Measurements from ENCODE around the gene PDPK1. TPM values are rescaled to one million over a fixed set of nuclear protein-coding genes. Genes with fewer than 3 reads are reported as not detected.

Gene PDPK1
- total RNA-seq, 1 donor from 2014 or later, result 40.8 TPM

DNA sequence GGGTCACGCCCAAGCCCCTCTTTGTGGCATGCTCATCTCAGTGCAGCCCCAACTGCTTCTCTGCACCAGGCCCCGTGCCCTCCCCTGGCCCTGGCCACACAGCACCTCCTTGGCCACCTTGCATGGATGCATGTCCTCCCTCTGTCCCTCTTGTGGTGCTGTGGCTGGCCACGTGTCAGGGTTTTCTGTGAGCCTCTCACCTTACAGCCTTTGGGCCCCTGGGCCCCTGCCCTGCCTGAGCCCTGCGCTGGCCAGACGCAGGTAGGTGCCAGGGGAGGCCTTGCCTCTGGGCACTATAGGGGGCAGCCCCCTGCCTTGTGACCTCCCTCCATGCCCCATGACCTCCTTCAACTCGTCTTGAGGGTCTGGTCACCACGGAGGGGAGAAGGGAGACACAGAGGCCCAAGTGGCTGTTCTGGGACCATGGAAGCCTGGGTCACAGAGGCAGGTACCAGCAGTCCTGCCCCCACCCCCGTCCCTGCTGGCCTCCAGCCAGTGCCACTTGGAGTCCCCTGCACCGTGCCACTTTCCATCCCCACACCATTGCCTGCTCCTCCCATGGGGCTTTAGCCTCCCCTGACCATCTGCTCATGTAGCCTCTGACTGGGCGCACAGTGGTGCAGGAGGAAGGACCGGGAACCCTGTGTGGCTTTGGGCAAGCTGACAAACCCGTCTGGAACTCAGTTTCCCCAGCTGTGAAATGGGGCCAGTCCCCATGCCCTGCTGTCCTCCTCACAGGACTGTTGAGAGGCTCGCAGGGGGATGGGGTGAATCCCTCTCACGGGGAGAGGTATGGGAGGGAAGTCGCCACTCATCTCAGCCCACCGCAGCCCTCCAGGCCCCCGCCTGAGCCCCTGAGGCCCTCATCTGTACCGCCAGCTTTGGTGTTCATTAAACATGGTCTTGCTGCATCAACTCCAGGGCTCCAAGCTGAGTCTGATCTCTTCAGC is 35.6 kb upstream of the PDPK1 start:
- no peak for DNase-seq (ENCODE audit: extremely low spot score, unreplicated experiment)
- H3K9me3 Mint-ChIP-seq, result no peaks in the 10 kb centered on the region
- H3K36me3 Mint-ChIP-seq, result no peaks in the 10 kb centered on the region
- H3K27ac Mint-ChIP-seq, result peak overlapping the region; percentile 69
- H3K4me1 Mint-ChIP-seq (ENCODE audit: unreplicated experiment), result peaks cover 11% of the 10 kb centered on the region
- TF ChIP-seq, protein P1, sequence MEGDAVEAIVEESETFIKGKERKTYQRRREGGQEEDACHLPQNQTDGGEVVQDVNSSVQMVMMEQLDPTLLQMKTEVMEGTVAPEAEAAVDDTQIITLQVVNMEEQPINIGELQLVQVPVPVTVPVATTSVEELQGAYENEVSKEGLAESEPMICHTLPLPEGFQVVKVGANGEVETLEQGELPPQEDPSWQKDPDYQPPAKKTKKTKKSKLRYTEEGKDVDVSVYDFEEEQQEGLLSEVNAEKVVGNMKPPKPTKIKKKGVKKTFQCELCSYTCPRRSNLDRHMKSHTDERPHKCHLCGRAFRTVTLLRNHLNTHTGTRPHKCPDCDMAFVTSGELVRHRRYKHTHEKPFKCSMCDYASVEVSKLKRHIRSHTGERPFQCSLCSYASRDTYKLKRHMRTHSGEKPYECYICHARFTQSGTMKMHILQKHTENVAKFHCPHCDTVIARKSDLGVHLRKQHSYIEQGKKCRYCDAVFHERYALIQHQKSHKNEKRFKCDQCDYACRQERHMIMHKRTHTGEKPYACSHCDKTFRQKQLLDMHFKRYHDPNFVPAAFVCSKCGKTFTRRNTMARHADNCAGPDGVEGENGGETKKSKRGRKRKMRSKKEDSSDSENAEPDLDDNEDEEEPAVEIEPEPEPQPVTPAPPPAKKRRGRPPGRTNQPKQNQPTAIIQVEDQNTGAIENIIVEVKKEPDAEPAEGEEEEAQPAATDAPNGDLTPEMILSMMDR (conservative IDR thresholded peaks at IDR 0.05), result no peak
- peak overlapping the region; percentile 52 for H3K4me3 Mint-ChIP-seq
- no peaks in the 10 kb centered on the region for H3K27me3 Mint-ChIP-seq

DNA sequence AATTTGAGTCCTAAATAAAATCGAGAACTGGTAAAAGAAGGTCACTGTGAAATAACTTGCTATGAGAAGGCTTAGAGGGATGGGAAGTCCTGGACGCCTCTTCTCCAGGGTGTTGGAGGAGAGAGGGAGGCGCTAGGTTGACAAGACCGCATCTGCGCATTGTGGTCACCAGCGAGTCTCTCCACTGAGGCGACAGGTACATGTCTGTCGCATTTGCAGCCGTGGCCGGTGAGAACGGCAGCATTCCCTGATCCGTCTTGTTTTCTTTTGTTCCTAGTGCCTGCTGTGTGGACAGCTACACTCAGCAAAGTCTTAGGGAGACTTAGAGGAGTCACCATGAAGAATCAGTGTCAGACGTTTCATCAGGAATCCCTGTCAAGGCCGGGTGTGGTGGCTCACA is 32.1 kb upstream of the PDPK1 start:
- no peaks in the 10 kb centered on the region for H3K36me3 Mint-ChIP-seq
- DNase-seq (ENCODE audit: extremely low spot score, unreplicated experiment), result no peak
- H3K4me1 Mint-ChIP-seq (ENCODE audit: unreplicated experiment), result peaks cover 12% of the 10 kb centered on the region
- H3K27me3 Mint-ChIP-seq, result no peaks in the 10 kb centered on the region
- H3K9me3 Mint-ChIP-seq, result no peaks in the 10 kb centered on the region
- H3K4me3 Mint-ChIP-seq, result no peak overlapping the region
- TF ChIP-seq, protein P1 (conservative IDR thresholded peaks at IDR 0.05), result no peak
- no peak overlapping the region for H3K27ac Mint-ChIP-seq

DNA sequence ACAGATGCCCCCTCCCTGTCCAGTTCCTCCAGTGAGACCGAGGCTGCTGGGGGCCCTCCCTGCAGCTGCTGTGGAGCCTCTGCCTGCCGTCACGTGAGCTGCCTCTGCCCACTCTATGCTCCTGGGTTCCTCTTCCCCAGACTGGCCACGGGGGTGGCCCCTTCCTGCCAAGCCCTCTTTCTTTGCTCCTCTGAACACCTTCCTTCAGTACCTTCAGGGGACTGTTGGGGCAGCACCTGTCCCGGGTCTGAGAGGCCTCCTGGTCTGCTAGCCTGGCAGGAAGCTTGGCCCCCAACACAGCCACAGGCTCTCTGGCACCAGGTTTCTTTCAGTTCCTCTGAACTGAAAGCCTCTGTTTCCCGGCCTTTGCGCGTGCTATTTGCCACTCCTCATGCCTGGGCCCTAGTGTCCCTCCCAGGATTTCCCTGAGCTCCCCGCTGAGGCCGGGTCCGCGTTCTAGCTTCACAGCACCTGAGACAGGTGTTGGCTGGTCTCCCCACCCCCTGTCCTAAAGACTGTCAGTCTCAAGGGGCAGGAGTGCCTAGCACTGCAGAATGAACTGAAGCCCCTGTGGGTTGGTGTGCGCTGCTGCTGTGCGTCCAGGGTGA is 30.7 kb upstream of the PDPK1 start:
- no peaks in the 10 kb centered on the region for H3K9me3 Mint-ChIP-seq
- no peak overlapping the region for H3K27ac Mint-ChIP-seq
- peaks cover 14% of the 10 kb centered on the region for H3K4me1 Mint-ChIP-seq (ENCODE audit: unreplicated experiment)
- no peaks in the 10 kb centered on the region for H3K36me3 Mint-ChIP-seq
- DNase-seq (ENCODE audit: extremely low spot score, unreplicated experiment), result no peak
- TF ChIP-seq, protein P1 (conservative IDR thresholded peaks at IDR 0.05), result no peak
- no peaks in the 10 kb centered on the region for H3K27me3 Mint-ChIP-seq
- no peak overlapping the region for H3K4me3 Mint-ChIP-seq

DNA sequence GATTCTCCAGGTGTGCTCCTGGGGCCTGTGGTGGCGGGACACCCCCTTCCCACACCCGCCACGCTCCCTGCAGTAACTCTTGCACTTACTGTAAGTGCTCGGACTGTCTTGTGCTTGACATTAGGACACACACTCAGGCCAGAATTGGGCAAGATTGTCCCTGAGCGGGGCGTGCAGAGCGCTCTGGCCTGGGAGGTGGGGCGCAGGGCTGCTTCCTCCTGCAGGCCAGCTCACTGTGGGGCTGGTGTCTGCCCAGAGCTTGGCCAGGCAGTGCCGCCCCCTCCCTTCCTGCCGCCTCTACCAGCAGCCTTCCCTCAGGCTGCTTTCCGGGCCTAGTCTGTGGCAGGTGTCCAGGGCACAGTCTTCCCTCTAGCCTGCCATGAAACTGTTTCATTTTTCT is 30.2 kb upstream of the PDPK1 start:
- DNase-seq (ENCODE audit: extremely low spot score, unreplicated experiment), result no peak
- no peaks in the 10 kb centered on the region for H3K27me3 Mint-ChIP-seq
- no peaks in the 10 kb centered on the region for H3K36me3 Mint-ChIP-seq
- peaks cover 17% of the 10 kb centered on the region for H3K4me1 Mint-ChIP-seq (ENCODE audit: unreplicated experiment)
- no peak overlapping the region for H3K4me3 Mint-ChIP-seq
- TF ChIP-seq, protein P1 (conservative IDR thresholded peaks at IDR 0.05), result no peak
- no peaks in the 10 kb centered on the region for H3K9me3 Mint-ChIP-seq
- H3K27ac Mint-ChIP-seq, result no peak overlapping the region

DNA sequence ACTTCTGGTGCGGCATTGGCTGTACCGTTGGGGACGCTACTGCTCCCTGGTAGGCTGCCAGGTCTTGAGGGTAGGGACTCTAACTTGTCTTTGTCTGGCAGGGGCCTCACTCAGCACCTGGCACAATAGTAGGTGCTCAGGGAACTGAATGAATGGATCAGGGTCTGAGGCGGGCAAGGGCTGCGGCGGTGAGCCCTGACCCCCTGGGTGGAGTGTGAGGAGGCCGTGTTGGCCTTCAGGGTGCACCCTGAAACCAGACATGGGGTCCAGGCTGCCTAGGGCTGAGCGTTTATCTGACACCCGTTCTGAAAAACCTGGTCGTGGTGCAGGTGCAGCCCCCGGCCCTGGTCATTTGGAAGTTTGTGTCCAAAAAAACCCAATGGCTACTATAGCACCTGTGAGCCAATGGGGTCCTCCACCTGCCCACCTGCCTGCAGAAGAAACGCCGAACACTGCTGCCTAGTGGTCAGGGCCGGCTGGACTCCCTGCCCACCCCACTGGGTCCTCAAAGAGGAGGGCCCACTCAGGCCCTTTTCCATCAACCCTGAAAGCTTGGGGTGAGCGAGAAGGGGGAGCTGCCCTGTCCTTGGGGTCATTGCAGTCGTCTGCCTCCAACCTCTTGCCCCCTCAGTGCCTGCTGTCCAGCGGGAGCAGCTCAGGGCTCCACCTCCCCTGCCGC is 29.0 kb upstream of the PDPK1 start:
- no peak overlapping the region for H3K27ac Mint-ChIP-seq
- no peaks in the 10 kb centered on the region for H3K27me3 Mint-ChIP-seq
- TF ChIP-seq, protein P1 (conservative IDR thresholded peaks at IDR 0.05), result no peak
- H3K36me3 Mint-ChIP-seq, result no peaks in the 10 kb centered on the region
- no peaks in the 10 kb centered on the region for H3K9me3 Mint-ChIP-seq
- peaks cover 17% of the 10 kb centered on the region for H3K4me1 Mint-ChIP-seq (ENCODE audit: unreplicated experiment)
- no peak for DNase-seq (ENCODE audit: extremely low spot score, unreplicated experiment)
- no peak overlapping the region for H3K4me3 Mint-ChIP-seq
